PC-3 (cell line): ENCODE measurements around the gene VCX. TPM values are rescaled to one million over a fixed set of nuclear protein-coding genes. Genes with fewer than 3 reads are reported as not detected.

Experiments used
- ATAC-seq: fragments of 200-7000 bp; cut with Tn5 transposase; 2 replicates; pipeline ENCODE4 v1.9.1; 2020; ENCODE audit warnings: mild to moderate bottlenecking, moderate library complexity
- BruUV-seq: library from RNA; stranded (reverse); fragments of 400-500 nt; replicated peaks from 2 replicates; lab custom pipeline; 2021; lab: Mats Ljungman, UMichigan
- CTCF ChIA-PET: fragments of 300-600 bp; sonication (Branson Sonifier 250); formaldehyde crosslinking; loops from one replicate; lab custom pipeline; 2022; ENCODE audit warnings: antibody characterized with exemption; lab: Charles Lee
- POLR2A ChIA-PET: fragments of 300-600 bp; sonication (Branson Sonifier 250); formaldehyde crosslinking; loops from one replicate; lab custom pipeline; 2022; ENCODE audit warnings: antibody characterized with exemption; ENCODE audit not compliant: unreplicated experiment; lab: Charles Lee
- DNase-seq: peaks from one replicate; pipeline ENCODE4 v3.0.0-alpha.2; 2015
- H2AFZ ChIP-seq: fragments of 300-600 bp; sonication (generic); 2 replicates; pipeline ENCODE4 v1.6.0; 2016; ENCODE audit warnings: antibody characterized with exemption, low read length
- H3F3A ChIP-seq: fragments of 300-600 bp; sonication (generic); one replicate; pipeline ENCODE4 v1.6.0; 2017; ENCODE audit warnings: antibody characterized with exemption, low read length, control low read depth, mild to moderate bottlenecking; ENCODE audit not compliant: unreplicated experiment
- H3K27ac ChIP-seq: fragments of 300-600 bp; sonication (generic); 2 replicates; pipeline ENCODE4 v1.5.1; 2016; ENCODE audit warnings: mild to moderate bottlenecking, low read length
- H3K27me3 ChIP-seq: fragments of 300-600 bp; sonication (generic); 2 replicates; pipeline ENCODE4 v1.6.1; 2016; ENCODE audit warnings: low read length, mixed read lengths
- H3K36me3 ChIP-seq: fragments of 300-600 bp; sonication (generic); 2 replicates; pipeline ENCODE4 v1.6.1; 2016; ENCODE audit warnings: low read depth, mixed run types, low read length, mixed read lengths
- H3K4me1 ChIP-seq: fragments of 300-600 bp; sonication (generic); 2 replicates; pipeline ENCODE4 v1.5.1; 2016; ENCODE audit warnings: low read length; ENCODE audit not compliant: insufficient read depth
- H3K4me2 ChIP-seq: fragments of 300-600 bp; sonication (generic); 2 replicates; pipeline ENCODE4 v1.6.0; 2016; ENCODE audit warnings: low read length
- H3K4me3 ChIP-seq: fragments of 300-600 bp; sonication (generic); 2 replicates; pipeline ENCODE4 v1.5.1; 2016; ENCODE audit warnings: mild to moderate bottlenecking, low read length, mixed read lengths
- H3K79me2 ChIP-seq: fragments of 300-600 bp; sonication (generic); 2 replicates; pipeline ENCODE4 v1.6.1; 2017; ENCODE audit warnings: low read length, mixed read lengths
- H3K9ac ChIP-seq: fragments of 300-600 bp; sonication (generic); 2 replicates; pipeline ENCODE4 v1.6.0; 2016; ENCODE audit warnings: mild to moderate bottlenecking, low read length
- H3K9me2 ChIP-seq: fragments of 300-600 bp; sonication (generic); replicated peaks from 2 replicates; pipeline ENCODE4 v1.6.1; 2016; ENCODE audit warnings: mixed run types, low read length, mixed read lengths
- H3K9me3 ChIP-seq: fragments of 300-600 bp; sonication (generic); 2 replicates; pipeline ENCODE4 v1.6.1; 2016; ENCODE audit warnings: low read length, mixed read lengths
- H4K20me1 ChIP-seq: fragments of 300-600 bp; sonication (generic); 2 replicates; pipeline ENCODE4 v1.6.1; 2016; ENCODE audit warnings: low read length, mixed read lengths
- EZH2 ChIP-seq: fragments of 300-600 bp; sonication (generic); IDR thresholded peaks from one replicate; pipeline ENCODE4 v1.6.1; 2017; ENCODE audit warnings: antibody characterized with exemption, mild to moderate bottlenecking, low read length; ENCODE audit not compliant: unreplicated experiment
- EZH2phosphoT487 ChIP-seq: fragments of 300-600 bp; sonication (generic); IDR thresholded peaks from 2 replicates; pipeline ENCODE4 v1.6.1; 2018; ENCODE audit warnings: mild to moderate bottlenecking, antibody characterized with exemption, low read length, borderline replicate concordance
- intact Hi-C: fragments of 100-400 bp; cut with micrococcal nuclease; formaldehyde crosslinking; loops from 2 replicates; pipeline ENCODE4 v1.9.0; 2023
- total RNA-seq: library from RNA; depleted of rRNA; stranded (reverse); fragments of >200 nt; gene quantifications from 2 replicates; pipeline ENCODE4 v1.2.3, GENCODE V29; 2014
- TF ChIP-seq, protein P1 (sequence below): fragments of 300-600 bp; sonication (generic); conservative IDR thresholded peaks from 2 replicates; pipeline ENCODE4 v1.5.1; 2017; ENCODE audit warnings: antibody characterized with exemption, low read depth, mild to moderate bottlenecking, low read length

Gene VCX
- total RNA-seq, 1 experiment from 2014 or later = 0.26 TPM

DNA sequence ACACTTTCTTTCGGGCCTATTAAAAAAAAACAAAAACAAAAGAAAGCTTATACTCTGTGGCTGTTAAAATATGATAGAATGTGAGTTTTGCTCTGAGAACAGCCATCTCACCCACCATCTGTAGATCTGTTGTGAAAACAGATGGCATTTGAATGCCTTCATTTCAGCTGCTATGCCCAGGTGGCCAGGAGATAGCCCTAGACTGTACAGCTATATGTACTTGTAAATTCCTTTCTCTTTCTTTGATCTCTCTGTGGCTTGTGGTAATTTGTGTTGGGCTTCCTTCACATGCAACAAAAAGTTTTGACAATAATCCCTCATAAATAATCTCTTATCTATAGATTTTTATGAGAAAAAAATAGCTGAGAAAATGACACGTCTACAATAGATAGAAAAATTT, 46.2 kb downstream of the VCX start:
- Histone ChIP-seq H3K9ac (no peak overlapping the region), H3K4me1 (peaks cover 14% of the 10 kb centered on the region), H3K9me3 (no peaks in the 10 kb centered on the region), H3K9me2 (no peaks in the 10 kb centered on the region), H2AFZ (no peak overlapping the region), H3K36me3 (no peaks in the 10 kb centered on the region), H3K79me2 (no peaks in the 10 kb centered on the region), H4K20me1 (no peaks in the 10 kb centered on the region), H3K4me3 (no peak overlapping the region), H3K27ac (no peak overlapping the region), H3K4me2 (peak overlapping the region; percentile 40), H3F3A (no peaks in the 10 kb centered on the region), H3K27me3 (no peaks in the 10 kb centered on the region)
- DNase-seq = no peak
- intact Hi-C loops = loop anchor here (5.0 kb wide), 1 partner anchor 677 kb away; no protein-coding TSS in a partner anchor
- TF ChIP-seq, protein P1, sequence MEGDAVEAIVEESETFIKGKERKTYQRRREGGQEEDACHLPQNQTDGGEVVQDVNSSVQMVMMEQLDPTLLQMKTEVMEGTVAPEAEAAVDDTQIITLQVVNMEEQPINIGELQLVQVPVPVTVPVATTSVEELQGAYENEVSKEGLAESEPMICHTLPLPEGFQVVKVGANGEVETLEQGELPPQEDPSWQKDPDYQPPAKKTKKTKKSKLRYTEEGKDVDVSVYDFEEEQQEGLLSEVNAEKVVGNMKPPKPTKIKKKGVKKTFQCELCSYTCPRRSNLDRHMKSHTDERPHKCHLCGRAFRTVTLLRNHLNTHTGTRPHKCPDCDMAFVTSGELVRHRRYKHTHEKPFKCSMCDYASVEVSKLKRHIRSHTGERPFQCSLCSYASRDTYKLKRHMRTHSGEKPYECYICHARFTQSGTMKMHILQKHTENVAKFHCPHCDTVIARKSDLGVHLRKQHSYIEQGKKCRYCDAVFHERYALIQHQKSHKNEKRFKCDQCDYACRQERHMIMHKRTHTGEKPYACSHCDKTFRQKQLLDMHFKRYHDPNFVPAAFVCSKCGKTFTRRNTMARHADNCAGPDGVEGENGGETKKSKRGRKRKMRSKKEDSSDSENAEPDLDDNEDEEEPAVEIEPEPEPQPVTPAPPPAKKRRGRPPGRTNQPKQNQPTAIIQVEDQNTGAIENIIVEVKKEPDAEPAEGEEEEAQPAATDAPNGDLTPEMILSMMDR = no peak
- TF ChIP-seq EZH2phosphoT487 = no peak
- no peak for TF ChIP-seq EZH2
- ChIA-PET CTCF (no interaction called here), POLR2A (interaction anchor here (0.7 kb wide), 1 partner anchor 36 kb away, joined by 3 read pairs; no protein-coding TSS in a partner anchor)
- no TSS peak for BruUV-seq
- peak; percentile 51 for ATAC-seq

DNA sequence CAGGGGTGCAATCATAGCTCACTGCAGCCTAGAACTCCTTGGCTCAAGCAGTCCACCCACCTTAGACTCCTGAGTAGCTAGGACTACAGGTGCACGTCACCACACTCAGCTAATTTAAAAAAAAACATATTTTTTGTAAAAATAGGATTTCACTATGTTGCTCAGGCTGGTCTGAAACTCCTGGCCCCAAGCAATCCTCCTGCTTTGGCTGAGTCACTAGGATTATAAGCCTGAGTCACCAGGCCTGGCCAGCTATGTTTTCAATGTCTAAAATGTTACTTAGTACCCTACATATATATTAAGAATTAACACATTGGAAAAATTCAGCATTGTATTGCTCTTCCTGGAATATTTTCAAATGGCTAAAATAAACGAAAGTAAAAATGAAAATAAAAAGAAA, 46.7 kb downstream of the VCX start:
- POLR2A ChIA-PET = interaction anchor here (0.7 kb wide), 1 partner anchor 36 kb away, joined by 3 read pairs; no protein-coding TSS in a partner anchor
- ATAC-seq = peak; percentile 97
- no peak overlapping the region for H3K9ac ChIP-seq

DNA sequence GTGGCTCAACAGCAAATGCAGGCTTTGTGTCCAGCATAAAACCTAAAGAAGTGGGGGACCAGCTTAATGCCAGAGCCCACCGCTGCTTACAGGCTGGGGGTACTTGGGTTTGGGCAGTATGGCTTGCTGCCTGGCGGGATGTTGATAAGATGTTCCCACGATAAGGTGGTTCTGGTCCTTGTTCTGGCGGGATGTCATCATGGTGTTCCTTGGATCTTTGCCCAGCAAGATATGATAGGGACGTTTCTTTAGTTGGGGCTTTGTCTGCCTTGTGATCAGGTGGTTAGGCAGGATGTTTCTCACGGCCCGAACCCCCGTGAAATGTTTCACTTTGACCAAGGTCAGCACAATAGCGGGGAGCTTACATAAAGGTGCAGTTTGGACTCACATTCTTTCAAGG, 49.0 kb downstream of the VCX start:
- no peaks in the 10 kb centered on the region for H4K20me1 ChIP-seq
- CTCF ChIA-PET = no interaction called here
- no peak for ATAC-seq

More for the DNA sequence above, 46.7 kb downstream of the VCX start:
- intact Hi-C loops = loop anchor here (5.0 kb wide), 1 partner anchor 677 kb away; no protein-coding TSS in a partner anchor
- Histone ChIP-seq H3K4me2 (peak overlapping the region; percentile 40), H3K79me2 (no peaks in the 10 kb centered on the region), H3K27ac (no peak overlapping the region), H3K27me3 (no peaks in the 10 kb centered on the region), H2AFZ (no peak overlapping the region), H3K9me3 (no peaks in the 10 kb centered on the region), H3K9me2 (no peaks in the 10 kb centered on the region), H4K20me1 (no peaks in the 10 kb centered on the region), H3K4me3 (no peak overlapping the region), H3K36me3 (no peaks in the 10 kb centered on the region), H3F3A (no peaks in the 10 kb centered on the region), H3K4me1 (peaks cover 14% of the 10 kb centered on the region)
- CTCF ChIA-PET = no interaction called here
- BruUV-seq = no TSS peak
- TF ChIP-seq, protein P1 = no peak
- no peak for TF ChIP-seq EZH2phosphoT487
- no peak for TF ChIP-seq EZH2
- DNase-seq = peak; percentile 62

More for the DNA sequence above, 49.0 kb downstream of the VCX start:
- no peaks in the 10 kb centered on the region for H3F3A ChIP-seq
- H3K36me3 ChIP-seq = no peaks in the 10 kb centered on the region
- BruUV-seq = no TSS peak
- H3K9ac ChIP-seq = no peak overlapping the region
- intact Hi-C loops = no loop called here
- DNase-seq = no peak
- H3K9me2 ChIP-seq = no peaks in the 10 kb centered on the region
- no peaks in the 10 kb centered on the region for H3K79me2 ChIP-seq
- H3K27ac ChIP-seq = no peak overlapping the region
- POLR2A ChIA-PET = no interaction called here
- H3K4me3 ChIP-seq = no peak overlapping the region
- no peak overlapping the region for H2AFZ ChIP-seq
- no peaks in the 10 kb centered on the region for H3K9me3 ChIP-seq
- TF ChIP-seq EZH2phosphoT487 (no peak), EZH2 (no peak)
- TF ChIP-seq, protein P1 = no peak
- no peaks in the 10 kb centered on the region for H3K27me3 ChIP-seq
- peaks cover 14% of the 10 kb centered on the region for H3K4me1 ChIP-seq
- H3K4me2 ChIP-seq = no peak overlapping the region
